SIG-M5 treated with dmso at 0.1 percent for 504 hours (cell line): ENCODE results near the gene NEUROD2.

Experiments used
- DNase-seq: peaks from one replicate; lab custom pipeline; 2025; ENCODE audit not compliant: unreplicated experiment; lab: John Stamatoyannopoulos, UW

NEUROD2 gene

DNA sequence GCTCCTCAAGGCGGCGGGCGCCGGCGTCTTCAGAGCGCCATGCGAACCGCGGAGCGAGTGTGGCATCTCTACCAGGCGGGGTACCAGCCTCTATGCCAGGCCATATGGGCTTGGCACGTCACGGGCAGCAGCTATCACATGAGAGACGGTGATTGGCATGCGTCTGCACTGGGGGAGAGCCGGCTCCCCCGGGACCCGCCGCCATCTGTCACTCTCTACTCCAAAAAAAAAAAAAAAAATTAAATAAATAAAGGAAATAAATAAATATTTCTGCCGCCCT, at the start of gene NEUROD2:
Gene NEUROD2, minus strand, starts transcription at position 70 of the 280 bp plus-strand sequence. CDS start 1,321 bp downstream, outside the sequence.
- DNase-seq = no peak

DNA sequence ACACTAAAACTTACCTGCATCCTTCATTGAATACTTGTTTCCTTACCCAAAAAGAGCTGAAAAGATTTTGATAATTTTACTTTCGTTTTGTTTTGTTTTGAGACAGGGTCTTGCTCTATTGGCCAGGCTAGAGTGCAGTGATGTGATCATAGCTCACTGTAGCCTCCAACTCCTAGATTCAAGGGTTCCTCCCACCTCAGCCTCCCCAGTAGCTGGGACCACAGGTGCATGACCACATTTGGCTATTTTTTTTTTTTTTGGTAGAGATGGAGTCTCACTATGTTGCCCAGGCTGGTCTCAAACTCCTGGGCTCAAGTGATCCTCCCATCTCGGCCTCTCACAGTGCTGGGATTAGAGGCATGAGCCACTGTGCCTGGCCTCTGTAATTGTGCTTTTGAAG, 47.4 kb upstream of the NEUROD2 start:
- DNase-seq = no peak

DNA sequence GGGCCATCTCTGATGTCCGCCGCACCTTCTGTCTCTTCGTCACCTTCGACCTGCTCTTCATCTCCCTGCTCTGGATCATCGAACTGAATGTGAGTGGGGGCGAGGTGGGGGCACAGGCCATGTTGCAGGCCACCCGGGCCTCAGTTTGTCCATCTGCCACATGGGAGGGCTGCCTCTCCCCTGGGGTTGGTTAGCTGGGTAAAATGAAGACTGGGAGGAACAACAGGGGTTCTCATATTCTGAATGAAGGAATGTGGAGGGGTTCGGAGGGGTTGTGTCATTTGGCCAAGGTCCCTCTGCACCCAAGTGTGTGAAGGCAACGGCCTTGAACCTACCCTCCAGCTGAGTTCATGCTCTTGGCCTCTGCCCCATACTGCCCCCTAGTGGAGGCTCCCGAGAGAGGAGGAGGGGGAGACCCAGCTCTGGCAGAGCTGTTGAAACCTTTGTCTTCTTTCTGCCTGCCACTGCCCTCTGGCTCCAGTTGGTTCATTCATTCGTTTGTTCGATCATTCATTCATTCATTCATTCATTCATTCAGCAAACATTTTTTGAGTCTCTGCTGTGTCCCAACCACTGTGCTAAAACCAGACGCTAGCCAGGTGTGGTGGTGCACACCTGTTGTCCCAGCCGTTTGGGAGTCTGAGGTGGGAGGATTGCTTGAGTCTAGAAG, 46.1 kb upstream of the NEUROD2 start:
- DNase-seq = peak; percentile 58

DNA sequence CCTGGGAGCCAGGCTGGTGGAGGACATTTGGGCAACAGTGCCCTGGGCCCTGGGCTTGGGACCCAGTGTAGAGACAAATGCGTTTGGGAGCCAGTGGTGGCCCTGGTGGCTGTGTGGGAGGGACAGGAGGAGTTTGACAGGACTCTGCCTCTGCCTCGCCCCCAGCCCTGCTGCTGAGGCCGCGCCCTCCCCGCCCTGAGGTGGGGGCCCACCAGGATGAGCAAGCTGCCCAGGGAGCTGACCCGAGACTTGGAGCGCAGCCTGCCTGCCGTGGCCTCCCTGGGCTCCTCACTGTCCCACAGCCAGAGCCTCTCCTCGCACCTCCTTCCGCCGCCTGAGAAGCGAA, 45.6 kb upstream of the NEUROD2 start:
- no peak for DNase-seq

DNA sequence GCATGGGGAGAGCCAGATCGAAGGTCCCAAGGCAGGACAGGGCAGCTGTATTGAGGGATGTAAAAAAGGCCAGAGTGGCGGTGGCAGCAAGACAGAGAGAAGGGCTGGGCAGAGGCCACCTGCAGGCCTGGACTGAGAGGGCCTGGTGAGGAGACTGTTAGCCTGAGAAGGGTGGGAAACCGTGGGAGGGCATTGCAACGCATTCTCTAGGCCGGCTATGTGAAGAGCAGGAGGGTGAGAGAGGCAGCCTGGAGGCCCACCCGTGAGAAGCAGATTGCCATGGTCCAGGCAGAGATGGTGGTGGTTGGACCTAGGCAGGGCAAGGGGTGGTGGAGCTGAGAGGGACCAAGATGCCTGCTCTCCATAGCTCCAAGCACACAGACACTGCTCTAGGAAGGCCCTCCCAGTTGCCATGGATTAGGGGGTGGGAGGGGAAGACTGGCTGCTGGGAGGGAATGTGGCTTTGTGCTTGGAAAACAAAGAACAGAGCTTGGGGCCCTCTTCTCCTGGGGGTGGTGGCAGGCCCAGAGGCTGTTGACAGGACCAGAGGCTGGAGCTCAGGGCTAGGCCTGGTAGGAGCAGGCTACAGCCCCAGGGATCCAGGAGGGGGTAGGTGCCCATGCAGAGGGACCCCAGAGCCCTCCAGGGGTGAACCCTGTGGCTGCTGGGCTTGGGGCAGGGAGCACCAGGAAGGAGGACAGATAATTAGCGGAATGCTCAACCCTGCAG, 45.0 kb upstream of the NEUROD2 start:
- DNase-seq = no peak

DNA sequence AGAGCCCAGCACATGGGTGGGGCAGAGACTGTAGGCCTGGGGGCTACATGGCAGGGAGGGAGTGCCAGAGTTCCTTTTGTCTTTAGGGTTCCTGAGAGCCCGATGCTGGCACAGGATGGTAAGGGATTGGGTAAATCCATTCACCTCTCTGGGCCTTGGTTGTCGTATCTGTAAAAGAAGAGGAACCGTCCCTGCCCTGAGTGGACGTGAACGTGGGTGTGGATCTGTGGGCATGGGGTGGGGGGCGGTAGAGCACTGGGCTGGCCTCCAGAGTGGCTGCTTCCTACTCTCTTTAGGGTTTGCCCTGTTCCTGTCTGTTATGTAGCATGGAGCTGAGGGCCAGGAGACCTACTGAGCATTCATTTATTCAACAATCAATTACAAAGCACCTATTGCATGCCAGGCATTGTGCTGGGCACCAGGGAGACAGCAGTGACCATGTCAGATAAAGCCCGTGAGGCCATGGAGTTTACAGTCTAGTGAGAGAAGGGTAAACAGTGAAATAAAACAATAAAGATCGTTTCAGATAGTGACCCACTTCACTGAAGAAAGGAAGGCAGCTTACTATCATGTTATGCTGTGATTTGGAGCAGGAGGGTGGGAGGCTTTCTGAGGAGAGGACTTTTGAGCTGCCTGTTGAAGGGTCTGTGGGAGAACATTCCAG, 44.3 kb upstream of the NEUROD2 start:
- DNase-seq = no peak

DNA sequence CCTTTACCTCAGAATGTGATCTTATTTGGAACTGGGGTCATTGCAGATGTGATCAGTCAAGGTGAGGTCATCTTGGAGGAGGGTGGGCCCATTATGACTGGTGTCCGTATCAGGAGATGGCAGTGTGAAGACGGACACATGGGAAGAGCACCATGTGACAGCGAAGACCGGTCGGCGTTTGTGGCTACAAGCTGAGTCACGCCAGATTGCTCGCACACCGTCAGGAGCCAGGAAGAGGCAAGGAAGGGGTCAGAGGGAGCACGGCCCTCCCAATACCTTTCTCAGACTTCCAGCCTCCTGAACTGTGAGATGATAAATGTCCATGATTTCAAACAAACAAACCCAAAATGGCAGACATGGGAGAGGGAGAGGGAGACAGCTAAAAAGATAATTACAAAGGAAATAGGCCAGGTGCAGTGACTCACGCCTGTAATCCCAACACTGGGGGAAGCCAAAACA, 42.4 kb upstream of the NEUROD2 start:
- DNase-seq = no peak

DNA sequence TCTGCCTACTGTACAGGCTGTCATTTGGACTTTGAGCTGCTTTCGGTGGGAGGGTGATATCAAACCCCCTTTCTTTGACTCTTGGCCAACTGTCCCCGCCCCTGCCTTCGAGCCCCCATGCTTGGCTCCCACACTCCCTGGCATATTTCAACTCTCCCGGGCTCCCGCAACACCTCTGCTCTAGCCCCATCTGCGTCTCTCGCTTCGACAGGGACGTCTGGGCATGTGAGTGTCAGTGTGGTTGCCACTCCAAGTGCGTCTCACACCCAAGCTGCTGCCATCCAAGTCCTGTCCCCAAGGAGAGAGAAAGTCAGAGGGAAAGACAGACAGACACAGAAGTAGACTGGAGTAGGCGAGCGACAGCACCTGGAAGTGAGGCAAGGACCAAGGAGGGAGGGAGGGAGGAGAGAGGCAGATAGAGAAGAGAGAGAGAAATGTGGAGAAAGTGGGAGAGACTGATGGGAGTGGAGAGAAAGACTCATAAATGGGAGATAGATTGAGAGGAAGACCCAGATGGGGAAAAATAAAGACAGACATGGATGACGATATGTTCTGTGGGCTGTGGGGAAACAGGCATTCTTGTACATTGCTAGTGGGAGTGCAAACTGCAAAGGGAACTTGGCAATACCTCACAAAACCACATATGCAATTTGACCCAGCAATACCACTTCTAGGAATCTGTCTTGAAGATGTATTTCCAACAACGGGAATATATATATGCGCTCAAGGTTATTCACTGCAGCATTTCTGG, 41.1 kb upstream of the NEUROD2 start:
- no peak for DNase-seq

DNA sequence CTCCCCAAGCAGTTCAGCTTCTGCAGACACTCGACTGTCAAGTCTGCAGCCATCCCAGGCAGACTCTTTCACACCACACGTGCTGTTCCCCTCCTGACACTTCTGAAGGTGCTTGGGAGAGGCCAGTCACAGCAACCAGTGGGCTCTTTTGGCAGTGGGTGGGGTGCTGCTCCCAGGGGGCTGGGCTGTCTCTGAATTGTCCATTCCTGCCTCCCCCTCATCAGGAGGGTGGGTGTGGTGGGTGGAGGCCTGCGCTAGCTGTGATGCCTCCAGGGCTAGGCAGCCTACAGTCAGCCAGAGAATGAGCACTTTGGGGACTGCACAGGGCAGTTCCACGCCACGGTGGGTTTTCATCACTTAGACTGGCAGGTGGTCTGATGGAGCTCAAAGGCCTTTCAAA, 39.5 kb upstream of the NEUROD2 start:
- DNase-seq = no peak

DNA sequence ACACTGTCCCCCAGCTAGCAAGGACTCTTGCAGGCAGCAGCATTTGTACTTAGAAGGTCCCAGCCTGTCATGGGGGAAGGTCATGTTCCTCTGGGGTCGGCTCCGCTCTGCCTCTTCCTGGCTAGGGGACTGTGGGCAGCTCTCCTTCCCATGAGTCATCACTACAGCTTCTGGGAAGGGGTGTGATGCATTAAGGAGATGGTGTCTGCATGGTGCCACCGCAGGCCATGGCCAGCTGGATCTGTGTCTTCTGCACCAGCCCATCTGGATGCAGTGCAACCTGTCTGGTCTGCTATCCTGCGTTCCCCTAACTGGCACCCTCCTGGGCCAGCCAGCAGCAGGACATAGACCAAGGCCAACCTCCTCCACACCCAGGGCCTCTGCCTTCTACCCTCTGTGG, 35.6 kb upstream of the NEUROD2 start:
- DNase-seq = no peak

DNA sequence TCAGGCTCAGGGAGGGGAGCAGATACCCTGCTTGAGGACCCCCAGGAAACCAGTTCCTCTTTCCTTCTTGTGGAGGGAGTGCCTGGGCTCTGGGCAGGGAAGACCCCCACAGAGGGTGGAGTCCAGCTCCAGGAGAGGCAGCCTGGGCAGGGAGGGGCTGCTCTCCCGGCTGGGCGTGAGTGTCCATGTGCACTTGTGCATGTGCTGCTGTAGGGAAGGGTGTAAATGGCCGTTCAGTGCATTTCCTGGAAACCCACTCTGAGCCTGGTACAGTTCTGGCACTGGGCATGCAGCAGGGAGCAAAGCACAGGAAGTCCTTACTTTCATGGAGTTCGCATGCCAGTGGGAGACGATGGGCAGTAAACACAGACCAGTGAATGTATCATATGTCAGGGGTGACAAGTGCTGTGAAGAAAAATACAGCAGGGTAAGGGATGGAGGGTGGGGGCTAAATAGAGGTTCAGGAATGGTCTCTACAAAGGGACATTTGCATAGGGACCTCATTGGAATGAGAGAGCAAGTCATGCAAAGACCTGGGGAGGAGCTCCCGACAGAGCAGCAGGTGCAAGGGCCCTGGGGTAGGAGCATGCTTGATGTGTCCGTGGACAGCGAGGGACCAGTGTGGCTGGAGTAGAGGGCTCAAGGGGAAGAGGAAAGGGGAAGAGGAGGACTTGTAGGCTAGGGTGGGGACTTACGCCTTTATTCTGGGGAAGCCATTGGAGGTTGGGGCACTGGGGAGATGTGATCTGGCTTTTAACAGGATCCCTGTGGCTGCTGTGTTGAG, 34.8 kb upstream of the NEUROD2 start:
- no peak for DNase-seq

DNA sequence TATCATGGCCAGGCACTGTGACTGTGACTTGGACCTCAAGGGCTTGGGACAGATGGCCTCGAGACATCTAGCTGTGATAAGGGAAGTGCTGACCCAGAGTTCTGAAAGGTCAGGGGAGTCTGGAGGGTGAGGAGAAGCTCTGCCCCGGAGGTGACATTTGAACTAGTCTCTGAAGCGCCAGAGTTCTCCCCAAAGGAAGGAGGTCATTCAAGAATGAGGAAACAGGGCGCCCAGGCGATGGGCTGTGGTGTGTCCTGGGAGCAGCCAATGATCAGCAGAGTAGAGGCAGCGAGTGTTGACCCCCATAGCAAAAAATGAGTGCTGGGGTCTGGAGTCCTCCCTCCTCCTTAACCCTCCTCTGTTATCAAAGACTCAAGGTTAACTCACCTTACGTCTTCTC, 34.2 kb upstream of the NEUROD2 start:
- DNase-seq = no peak

DNA sequence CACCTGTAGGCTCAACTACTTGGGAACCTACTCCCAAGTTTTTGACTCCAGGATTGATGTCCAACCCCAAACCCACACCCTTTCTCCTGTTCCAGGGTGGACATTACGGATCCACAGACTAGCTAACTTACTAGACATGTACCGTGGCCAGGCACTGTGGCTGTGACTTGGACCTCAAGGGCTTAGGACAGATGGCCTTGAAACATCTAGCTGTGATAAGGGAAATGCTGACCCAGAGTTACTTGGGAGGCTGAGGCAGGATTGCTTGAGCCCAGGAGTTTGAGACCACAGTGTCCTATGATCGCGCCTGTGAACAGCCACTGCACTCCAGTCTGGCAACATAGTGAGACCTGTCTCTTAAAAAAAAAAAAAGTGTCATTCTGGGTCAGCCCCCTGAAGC, 33.4 kb upstream of the NEUROD2 start:
- DNase-seq = no peak

DNA sequence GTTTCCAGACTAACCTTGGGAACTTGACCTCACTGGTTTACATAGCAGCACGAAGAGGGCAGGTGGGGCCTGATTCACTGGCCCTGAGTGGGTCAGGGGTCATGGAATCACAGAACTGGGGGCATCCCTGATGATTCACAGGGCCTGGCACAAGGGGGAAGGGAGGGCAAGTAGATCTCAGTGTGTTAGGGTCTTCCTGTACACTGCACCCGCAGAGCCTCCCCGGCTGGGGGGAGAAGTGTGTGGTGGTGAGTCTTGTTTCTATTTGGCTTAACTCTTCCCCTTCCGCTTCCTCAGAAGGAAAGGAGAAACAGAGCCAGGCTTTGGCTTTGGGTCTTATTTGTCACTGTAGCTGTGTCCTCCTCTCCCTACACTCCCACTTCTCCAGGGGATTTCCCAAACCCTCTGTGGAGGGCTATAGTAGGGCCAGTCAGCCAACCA, 32.9 kb upstream of the NEUROD2 start:
- no peak for DNase-seq

DNA sequence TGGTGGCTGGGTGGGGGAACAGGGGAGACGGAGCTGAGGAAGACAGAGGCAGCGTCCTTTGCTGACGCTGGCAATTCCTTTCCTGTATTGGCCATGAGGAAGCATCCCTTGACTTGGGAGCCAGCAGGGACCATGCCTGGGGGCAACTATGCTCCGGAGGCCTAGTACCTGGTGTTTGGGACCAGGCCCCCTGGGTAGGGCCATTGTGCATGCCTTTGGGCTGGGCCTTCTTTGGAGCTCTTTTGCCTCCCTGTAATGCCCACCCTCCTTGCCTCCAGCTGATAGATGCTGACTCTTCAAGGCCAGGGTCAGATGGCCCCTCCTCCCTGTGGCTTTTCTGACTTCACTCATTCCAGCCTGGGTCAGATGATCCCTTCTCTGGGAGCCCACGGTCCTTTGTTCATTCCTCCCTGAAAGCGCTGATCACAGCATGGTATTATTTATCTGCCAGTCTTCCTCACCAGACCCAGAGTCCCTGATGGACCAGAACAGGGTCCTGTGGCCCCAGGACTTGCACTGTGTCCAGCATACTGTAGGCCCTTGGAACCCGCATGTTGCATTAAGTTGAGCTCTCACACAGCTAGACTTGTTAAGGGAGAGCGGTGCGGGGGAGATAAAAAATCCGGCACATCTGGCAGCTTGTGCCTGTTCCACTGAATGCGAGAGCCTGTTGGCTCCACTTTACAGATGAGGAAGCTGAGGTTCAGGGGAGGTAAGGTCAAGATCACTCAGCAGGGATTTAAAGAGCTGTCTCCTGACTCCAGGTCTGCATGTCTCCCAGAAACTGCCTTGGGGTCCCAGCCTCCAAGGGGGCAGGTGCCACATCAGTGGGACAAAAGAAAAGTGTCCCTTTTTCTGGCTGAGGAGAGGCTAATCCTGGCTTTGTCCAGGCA, 32.1 kb upstream of the NEUROD2 start:
- DNase-seq = no peak

DNA sequence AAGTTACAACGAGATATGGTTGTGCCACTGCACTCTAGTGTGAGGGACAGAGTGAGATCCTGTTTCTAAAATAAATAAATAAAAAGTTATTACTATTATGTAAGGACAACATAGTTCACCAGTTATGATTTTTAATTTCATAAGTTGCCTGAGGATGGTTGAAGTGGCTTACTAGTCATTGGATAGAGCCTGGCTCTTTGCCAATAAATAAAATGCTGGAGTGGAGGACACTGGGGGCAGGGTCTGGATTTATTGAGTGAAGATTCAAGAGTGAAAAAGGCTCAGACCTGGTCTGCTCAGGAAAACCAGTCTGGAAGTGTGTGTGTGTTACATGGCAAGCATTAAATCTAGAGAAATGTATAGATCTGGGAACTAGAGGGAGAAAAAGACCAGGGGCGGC, 31.3 kb upstream of the NEUROD2 start:
- no peak for DNase-seq

DNA sequence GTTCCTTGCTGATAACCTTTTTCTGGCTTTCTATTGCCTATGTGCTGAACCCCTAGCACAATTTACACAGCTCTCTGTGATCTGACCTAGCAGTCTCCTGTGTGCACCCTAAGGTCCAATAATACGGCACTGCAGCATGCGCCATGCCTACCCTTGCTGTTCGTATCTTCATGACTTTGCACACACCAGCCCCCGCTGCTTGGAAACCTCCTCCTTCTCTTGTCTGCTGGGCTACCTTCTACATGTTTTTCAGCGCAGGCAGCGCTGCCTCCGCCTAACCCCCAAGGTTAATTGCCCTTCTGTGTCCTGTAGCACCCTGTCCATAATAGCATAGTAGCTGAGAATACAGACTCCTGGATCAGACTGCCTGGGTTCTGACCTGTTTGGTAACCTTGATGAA, 30.6 kb upstream of the NEUROD2 start:
- no peak for DNase-seq

DNA sequence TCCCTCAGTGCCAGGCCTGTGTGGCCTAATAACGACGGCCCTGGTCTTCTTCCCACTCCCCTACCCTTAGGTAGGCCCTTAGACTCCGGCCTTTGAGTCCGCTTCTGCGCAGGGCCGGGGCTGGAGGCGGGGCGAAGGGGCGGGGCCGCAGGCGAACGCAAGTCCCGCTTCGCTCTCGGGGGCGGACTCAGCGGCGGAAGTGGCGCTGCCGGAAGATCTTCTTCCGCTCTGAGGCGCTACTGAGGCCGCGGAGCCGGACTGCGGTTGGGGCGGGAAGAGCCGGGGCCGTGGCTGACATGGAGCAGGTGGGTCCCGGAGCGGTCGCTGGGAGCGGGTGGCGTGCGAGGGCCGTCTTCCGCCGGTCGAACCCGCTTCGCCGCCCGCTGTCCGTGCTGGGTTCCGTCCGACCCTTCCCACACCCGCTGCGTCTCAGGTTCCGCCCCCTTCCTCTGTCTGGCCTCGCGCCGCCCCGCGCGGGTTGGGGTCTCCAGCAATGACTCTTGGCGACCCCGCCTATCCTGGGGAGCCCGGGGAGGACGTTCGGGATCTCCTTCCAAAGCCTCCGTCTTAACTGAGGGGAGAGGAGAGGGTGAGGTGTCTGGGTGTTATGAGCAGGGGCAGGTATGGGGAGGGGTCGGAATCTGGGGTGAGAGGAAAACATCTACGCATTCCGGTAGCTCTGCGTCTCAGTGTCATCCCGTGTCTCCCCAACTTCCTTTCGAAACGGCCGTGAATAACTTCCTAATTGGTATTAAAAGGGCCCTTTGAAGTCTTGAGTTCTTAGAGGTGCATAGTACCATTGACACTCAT, 29.4 kb upstream of the NEUROD2 start, which contains the start of gene STARD3:
Gene STARD3, plus strand, starts transcription at position 218 of the 810 bp plus-strand sequence. CDS start 16,388 bp downstream, outside the sequence.
- DNase-seq = peak; percentile 82

DNA sequence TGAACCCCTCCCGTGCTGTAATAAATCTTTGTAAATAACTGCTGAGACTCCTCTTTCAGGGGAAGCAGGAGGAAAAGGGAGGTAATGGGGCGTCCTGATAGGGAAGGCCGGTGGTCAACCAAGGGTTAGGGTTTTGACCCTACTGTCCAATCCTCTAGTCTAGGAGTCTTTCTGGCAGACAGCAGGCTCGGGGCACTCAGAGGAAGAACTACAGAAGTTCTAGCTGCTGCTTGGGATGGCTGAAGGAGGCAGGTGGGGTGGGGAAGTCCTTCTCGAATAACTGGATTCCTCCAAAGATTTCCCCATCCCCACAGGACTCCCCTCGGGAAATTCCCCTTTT, 28.8 kb upstream of the NEUROD2 start:
- peak; percentile 32 for DNase-seq
